Heart right ventricle (tissue), 16 donors: ENCODE measurements around the gene CASP10. TPM values are rescaled to one million over a fixed set of nuclear protein-coding genes. Genes with fewer than 3 reads are reported as not detected.
"Not testable (repeated sequence)": the region's sequence is repeated elsewhere in the genome, so short reads cannot be mapped to it uniquely, and the experiment has no call there.

Source experiments
- ATAC-seq, 8 donors: fragments of 200-7000 bp; cut with Tn5 transposase; one replicate each; pipeline ENCODE4 v1.9.1; 2020; ENCODE audit warnings: mild to moderate bottlenecking in 8 of 8, moderate library complexity in 8 of 8, moderate number of reproducible peaks in 1 of 8
- DNase-seq, 2 donors: peaks; one replicate each; pipeline ENCODE4 v3.0.0-alpha.2; 2020
- H3K27ac ChIP-seq, 10 donors: fragments of 200-600 bp; sonication (generic) in 2 of 10; one replicate each; pipeline versions ENCODE4 v1.5.0 to v1.8.0; 2020 to 2022; ENCODE audit warnings: mild to moderate bottlenecking in 3 of 10
- H3K27me3 ChIP-seq, 7 donors: fragments of 200-600 bp; one replicate each; pipeline ENCODE4 v1.8.0; 2021 to 2022; ENCODE audit warnings: mild to moderate bottlenecking in 2 of 7
- H3K36me3 ChIP-seq, 9 donors: fragments of 200-600 bp; sonication (generic) in 1 of 9; one replicate each; pipeline versions ENCODE4 v1.5.0 to v1.8.0; 2020 to 2022; ENCODE audit warnings: mild to moderate bottlenecking in 2 of 9
- H3K4me1 ChIP-seq, 9 donors: fragments of 200-600 bp; sonication (generic) in 1 of 9; one replicate each; pipeline versions ENCODE4 v1.5.0 to v1.8.0; 2020 to 2022; ENCODE audit warnings: mild to moderate bottlenecking in 4 of 9
- H3K4me3 ChIP-seq, 10 donors: fragments of 200-600 bp; sonication (generic) in 2 of 10; one replicate each; pipeline versions ENCODE4 v1.5.0 to v1.8.0; 2020 to 2022; ENCODE audit warnings: mild to moderate bottlenecking in 7 of 10, moderate library complexity in 2 of 10
- H3K9me3 ChIP-seq, 11 donors: fragments of 200-600 bp in 10 of 11; sonication (generic) in 2 of 11; one replicate each; pipeline versions ENCODE4 v1.5.0 to v1.8.0; 2013 to 2022; ENCODE audit warnings: mild to moderate bottlenecking in 2 of 11, control low read depth in 1 of 11, moderate library complexity in 1 of 11
- WGBS, 2 donors: extraction: QIAGEN DNeasy Blood & Tissue Kit; methylation state at CpG; one replicate each; pipeline ENCODE4 v1.1.7; 2013; ENCODE audit warnings: inconsistent platforms in 1 of 2; 5-methylcytosine and 5-hydroxymethylcytosine counted together
- intact Hi-C, 10 donors: fragments of 100-400 bp; cut with DNase I; formaldehyde crosslinking; loops; one replicate each; pipeline versions ENCODE4 v1.11.1 to v1.14.2; 2022
- polyA plus RNA-seq, 2 donors: library from polyadenylated mRNA; stranded (reverse); fragments of 200-250 nt; gene quantifications; one replicate each; pipeline ENCODE4 v1.2.3, GENCODE V29; 2013
- total RNA-seq, 10 donors: library from RNA; stranded (reverse); fragmentation: NEBNext Ultra II Directional in 3 of 10; extraction: Animal tissue kit (Norgen Biotek cat#: 25700) in 3 of 10; gene quantifications; one replicate each; pipeline versions ENCODE4 v1.2.1 to v1.2.4, GENCODE V29; 2021 to 2023
- TF ChIP-seq, protein P1 (sequence below), 9 donors: fragments of 200-600 bp; sonication (generic) in 2 of 9; IDR thresholded peaks; one replicate each; pipeline versions ENCODE4 v1.5.0 to v1.8.0; 2021 to 2022; ENCODE audit warnings: antibody characterized with exemption in 9 of 9, mild to moderate bottlenecking in 5 of 9, moderate library complexity in 1 of 9
- donor health status: Arrhythmogenic right ventricular cardiomyopathy.
- donor health status: ischemic (EF 13 %, LVEDD 7.1; RV severe dilation, severe dysfunction).
- donor health status: healthy with polysubstance abuse.
- donor health status: DM: no; HTN: yes; CAD: no.
- donor health status: DM: no; HTN: no; CAD: no.
- donor health status: ischemic (EF 25% LVEDD 6.9; RV normal size, moderate dysfunction).
- donor health status: ischemic (EF 25% LVEDD 5.7; RV mildly dilated, moderate dysfunction).
- donor health status: healthy.
- donor health status: DM: yes; HTN: yes; CAD: no.
- donor health status: Ischemic cardiomyopathy.
- donor health status: ischemic (EF 35%, LVEDD 5.7; RV mildly dilated, moderate dysfunction).
- donor health status: nonischemic (EF 11% LVEDD 7.7; RV severe dilation, severe dysfunction).
- donor health status: DM: yes; HTN: yes; CAD: no.
- donor health status: PGD.
- donor health status: ischemic (EF 29% LVEDD 5.4; RV normal size, mild dysfunction).
- donor health status: nonischemic (EF 23%, LVEDD 6.1; RV moderate dilation, normal function).

Gene CASP10
- total and polyA plus RNA-seq, 12 donors = 2.0 to 13.2 (median 5.6) TPM

DNA sequence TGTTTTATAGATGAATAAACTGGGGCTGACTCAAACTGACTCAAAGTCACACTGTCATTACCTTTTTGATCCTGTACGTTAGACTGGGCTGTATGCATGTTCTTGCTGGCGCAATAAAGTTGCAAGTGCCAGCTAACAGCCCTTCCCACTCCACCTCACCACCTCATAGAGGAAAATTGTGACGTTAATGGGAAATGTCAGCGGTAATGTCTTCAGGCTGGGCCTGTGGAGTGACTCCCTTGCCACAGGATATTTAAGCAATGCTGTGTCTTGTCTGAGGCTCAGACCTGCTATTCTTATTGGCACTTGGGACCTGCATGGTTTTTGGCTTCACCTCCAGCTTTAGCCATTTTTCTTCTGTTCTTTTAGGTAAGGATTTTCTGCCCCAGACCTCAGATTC, 25.2 kb upstream of the CASP10 start:
- Histone ChIP-seq H3K27ac (peak overlapping the region in 9 of 10 donors; percentile 29 to 86 (median 53)), H3K27me3 (no peaks in the 10 kb centered on the region), H3K36me3 (peaks cover 0 to 100% (median 72%) of the 10 kb centered on the region in 9 donors), H3K9me3 (no peaks in the 10 kb centered on the region), H3K4me1 (peaks cover 7 to 74% (median 38%) of the 10 kb centered on the region in 9 donors), H3K4me3 (no peak overlapping the region)
- ATAC-seq = peak in 7 of 8 donors; percentile 11 to 33 (median 17)
- DNase-seq = no peak
- TF ChIP-seq, protein P1, sequence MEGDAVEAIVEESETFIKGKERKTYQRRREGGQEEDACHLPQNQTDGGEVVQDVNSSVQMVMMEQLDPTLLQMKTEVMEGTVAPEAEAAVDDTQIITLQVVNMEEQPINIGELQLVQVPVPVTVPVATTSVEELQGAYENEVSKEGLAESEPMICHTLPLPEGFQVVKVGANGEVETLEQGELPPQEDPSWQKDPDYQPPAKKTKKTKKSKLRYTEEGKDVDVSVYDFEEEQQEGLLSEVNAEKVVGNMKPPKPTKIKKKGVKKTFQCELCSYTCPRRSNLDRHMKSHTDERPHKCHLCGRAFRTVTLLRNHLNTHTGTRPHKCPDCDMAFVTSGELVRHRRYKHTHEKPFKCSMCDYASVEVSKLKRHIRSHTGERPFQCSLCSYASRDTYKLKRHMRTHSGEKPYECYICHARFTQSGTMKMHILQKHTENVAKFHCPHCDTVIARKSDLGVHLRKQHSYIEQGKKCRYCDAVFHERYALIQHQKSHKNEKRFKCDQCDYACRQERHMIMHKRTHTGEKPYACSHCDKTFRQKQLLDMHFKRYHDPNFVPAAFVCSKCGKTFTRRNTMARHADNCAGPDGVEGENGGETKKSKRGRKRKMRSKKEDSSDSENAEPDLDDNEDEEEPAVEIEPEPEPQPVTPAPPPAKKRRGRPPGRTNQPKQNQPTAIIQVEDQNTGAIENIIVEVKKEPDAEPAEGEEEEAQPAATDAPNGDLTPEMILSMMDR (IDR thresholded peaks at IDR 0.05) = no peak
- 34 to 50% methylated on average over 4 of the region's 4 CpGs for WGBS, 2 donors
- intact Hi-C loops = loop anchor here in 9 of 10 donors (1.0 to 10.0 kb wide), 7 partner anchors 39 to 193 kb away; partner anchors contain the start of genes HYCC2 (in 8 of the 9), NDUFB3 (in 7 of the 9), CFLAR (in 6 of the 9) and ORC2 (in 1 of the 9)

DNA sequence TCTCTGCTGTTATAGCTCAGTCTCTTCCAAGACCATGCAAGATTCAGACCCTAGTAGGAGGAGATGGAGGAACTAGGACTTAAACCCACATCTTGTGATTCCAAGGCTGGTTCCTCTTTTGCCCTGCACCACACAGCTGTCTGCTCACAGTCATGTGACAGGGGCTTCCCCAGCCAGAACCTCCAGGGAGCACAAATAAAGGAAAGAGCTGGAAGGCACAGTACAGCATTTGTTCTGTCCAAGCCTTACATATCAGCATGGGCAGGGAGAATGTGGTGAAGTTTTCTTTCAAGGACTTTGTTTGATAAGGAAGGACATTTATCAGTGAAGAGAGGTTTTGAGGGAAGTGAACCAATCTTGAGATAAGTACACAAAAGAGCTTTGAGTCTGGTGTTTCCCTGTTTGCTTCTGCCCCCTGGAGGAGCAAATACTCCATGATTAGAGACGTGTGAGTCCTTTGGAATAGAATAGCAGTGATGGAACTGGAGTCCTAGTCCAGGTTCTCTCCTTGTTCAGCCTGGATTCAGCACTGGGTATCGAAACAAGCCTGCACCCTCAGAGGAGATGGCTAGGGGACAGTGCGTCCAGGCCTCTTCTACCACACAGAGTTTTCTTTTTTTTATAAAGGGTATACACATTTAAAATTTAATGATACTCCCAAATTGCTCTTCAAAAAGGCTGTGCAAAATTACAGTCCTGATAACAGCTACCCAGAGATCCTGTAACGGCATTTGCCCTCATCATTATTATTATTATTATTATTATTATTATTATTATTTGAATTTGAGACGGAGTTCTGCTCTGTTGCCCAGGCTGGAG, 24.6 kb upstream of the CASP10 start:
- 43 to 47% methylated on average over 5 of the region's 5 CpGs for WGBS, 2 donors
- intact Hi-C loops = loop anchor here in 9 of 10 donors (1.0 to 10.0 kb wide), 7 partner anchors 40 to 194 kb away; partner anchors contain the start of genes HYCC2 (in 8 of the 9), NDUFB3 (in 7 of the 9), CFLAR (in 6 of the 9) and ORC2 (in 1 of the 9)
- peak; percentile 80 to 88 (median 84) for ATAC-seq
- H3K4me3 ChIP-seq = no peak overlapping the region
- DNase-seq = peak in 1 of 2 donors; percentile 72
- TF ChIP-seq, protein P1 (IDR thresholded peaks at IDR 0.05) = peak; percentile 31 to 81 (median 66)
- peaks cover 0 to 100% (median 72%) of the 10 kb centered on the region in 9 donors for H3K36me3 ChIP-seq
- no peaks in the 10 kb centered on the region for H3K27me3 ChIP-seq
- peaks cover 7 to 68% (median 34%) of the 10 kb centered on the region in 9 donors for H3K4me1 ChIP-seq
- peak overlapping the region in 9 of 10 donors; percentile 29 to 86 (median 53) for H3K27ac ChIP-seq
- no peaks in the 10 kb centered on the region for H3K9me3 ChIP-seq

DNA sequence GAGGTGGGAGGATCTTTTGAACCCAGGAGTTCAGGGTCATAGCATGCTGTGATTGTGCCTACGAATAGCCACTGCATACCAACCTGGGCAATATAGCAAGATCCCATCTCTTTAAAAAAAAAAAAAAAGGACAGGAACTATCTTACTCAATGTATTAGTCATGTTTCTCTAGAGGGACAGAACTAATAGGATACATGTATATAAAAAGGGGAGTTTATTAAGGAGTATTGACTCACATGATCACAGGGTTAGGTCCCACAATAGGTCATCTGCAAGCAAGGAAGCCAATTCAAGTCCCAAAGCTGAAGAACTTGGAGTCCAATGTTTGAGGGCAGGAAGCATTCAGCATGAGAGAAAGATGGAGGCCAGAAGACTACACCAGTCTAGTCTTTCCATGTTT, 18.8 kb upstream of the CASP10 start:
- Histone ChIP-seq H3K27ac (peak overlapping the region in 1 of 10 donors; percentile 49), H3K27me3 (no peaks in the 10 kb centered on the region), H3K4me1 (peaks cover 0 to 30% (median 12%) of the 10 kb centered on the region in 9 donors), H3K9me3 (peaks cover 0 to 22% (median 9%) of the 10 kb centered on the region in 11 donors), H3K36me3 (peaks cover 4 to 91% (median 72%) of the 10 kb centered on the region in 9 donors), H3K4me3 (no peak overlapping the region)
- ATAC-seq (no peak), DNase-seq (no peak)
- TF ChIP-seq, protein P1 (IDR thresholded peaks at IDR 0.05) = no peak
- 87 to 93% methylated on average over 1 of the region's 1 CpG for WGBS, 2 donors
- intact Hi-C loops = loop anchor here in 2 of 10 donors (5.0 to 10.0 kb wide), 2 partner anchors 49 to 92 kb away; partner anchors contain the start of genes CFLAR (in 1 of the 2), HYCC2 (in 1 of the 2) and NDUFB3 (in 1 of the 2)

DNA sequence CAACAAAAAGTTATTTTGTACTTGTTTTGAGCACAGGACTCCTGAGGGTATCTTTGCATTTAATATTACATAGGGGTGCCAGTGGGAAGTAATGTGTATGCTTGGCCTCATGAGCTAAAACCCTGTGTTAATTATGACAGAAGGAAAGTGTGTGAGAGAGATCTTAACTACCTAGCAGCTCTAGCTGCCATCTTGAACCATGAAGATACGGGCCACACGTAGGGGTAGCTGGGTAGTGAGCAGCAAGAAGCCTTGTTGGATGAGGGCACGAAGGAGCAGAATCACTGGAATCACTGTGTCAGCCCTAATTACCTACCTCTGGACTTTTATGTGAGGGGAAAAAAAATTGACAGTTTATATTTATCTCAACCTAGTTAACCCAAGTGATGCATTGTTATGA, 15.4 kb upstream of the CASP10 start:
- no peak for DNase-seq
- Histone ChIP-seq H3K27me3 (no peaks in the 10 kb centered on the region), H3K36me3 (peaks cover 4 to 58% (median 39%) of the 10 kb centered on the region in 9 donors), H3K4me1 (peaks cover 0 to 12% (median 5%) of the 10 kb centered on the region in 9 donors), H3K27ac (no peak overlapping the region), H3K9me3 (peaks cover 0 to 45% (median 16%) of the 10 kb centered on the region in 11 donors), H3K4me3 (no peak overlapping the region)
- TF ChIP-seq, protein P1 (IDR thresholded peaks at IDR 0.05) = no peak
- peak in 6 of 8 donors; percentile 9 to 53 (median 31) for ATAC-seq
- intact Hi-C loops = loop anchor here in 2 of 10 donors (5.0 to 10.0 kb wide), 2 partner anchors 53 to 75 kb away; partner anchors contain the start of gene CFLAR (in 1 of the 2)
- WGBS, 2 donors = 96 to 99% methylated on average over 3 of the region's 3 CpGs

DNA sequence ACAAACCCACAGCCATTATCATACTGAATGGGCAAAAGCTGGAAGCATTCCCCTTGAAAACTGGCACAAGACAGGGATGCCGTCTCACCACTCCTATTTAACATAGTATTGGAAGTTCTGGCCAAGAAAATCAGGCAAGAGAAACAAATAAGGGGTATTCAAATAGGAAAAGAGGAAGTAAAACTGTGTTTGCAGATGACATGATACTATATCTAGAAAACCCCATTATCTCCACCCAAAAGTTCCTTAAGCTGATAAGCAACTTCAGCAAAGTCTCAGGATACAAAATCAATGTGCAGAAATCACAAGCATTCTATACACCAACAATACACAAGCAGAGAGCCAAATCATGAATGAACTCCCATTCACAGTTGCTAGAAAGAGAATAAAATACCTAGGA, 14.4 kb upstream of the CASP10 start:
- DNase-seq, H3K4me3 ChIP-seq, H3K27ac ChIP-seq, ATAC-seq, H3K4me1 ChIP-seq, H3K27me3 ChIP-seq: not testable (repeated sequence)
- Histone ChIP-seq H3K9me3 (peaks cover 0 to 45% (median 16%) of the 10 kb centered on the region in 11 donors), H3K36me3 (peaks cover 2 to 48% (median 29%) of the 10 kb centered on the region in 9 donors)
- 65 to 77% methylated on average over 1 of the region's 1 CpG for WGBS, 2 donors
- intact Hi-C loops = loop anchor here in 2 of 10 donors (5.0 to 10.0 kb wide), 2 partner anchors 54 to 76 kb away; partner anchors contain the start of gene CFLAR (in 1 of the 2)
